Mammary microvascular endothelial cell (primary cell): Measurements from ENCODE around the gene LRP1-AS. TPM values are rescaled to one million over a fixed set of nuclear protein-coding genes. Genes with fewer than 3 reads are reported as not detected.

ENCODE experiments used
- total RNA-seq: library from RNA; depleted of rRNA; stranded (reverse); fragments of >200 nt; gene quantifications from 2 replicates; pipeline ENCODE4 v1.2.3, GENCODE V29; 2015

The LRP1-AS gene
- not detected in 2 replicates for total RNA-seq

DNA sequence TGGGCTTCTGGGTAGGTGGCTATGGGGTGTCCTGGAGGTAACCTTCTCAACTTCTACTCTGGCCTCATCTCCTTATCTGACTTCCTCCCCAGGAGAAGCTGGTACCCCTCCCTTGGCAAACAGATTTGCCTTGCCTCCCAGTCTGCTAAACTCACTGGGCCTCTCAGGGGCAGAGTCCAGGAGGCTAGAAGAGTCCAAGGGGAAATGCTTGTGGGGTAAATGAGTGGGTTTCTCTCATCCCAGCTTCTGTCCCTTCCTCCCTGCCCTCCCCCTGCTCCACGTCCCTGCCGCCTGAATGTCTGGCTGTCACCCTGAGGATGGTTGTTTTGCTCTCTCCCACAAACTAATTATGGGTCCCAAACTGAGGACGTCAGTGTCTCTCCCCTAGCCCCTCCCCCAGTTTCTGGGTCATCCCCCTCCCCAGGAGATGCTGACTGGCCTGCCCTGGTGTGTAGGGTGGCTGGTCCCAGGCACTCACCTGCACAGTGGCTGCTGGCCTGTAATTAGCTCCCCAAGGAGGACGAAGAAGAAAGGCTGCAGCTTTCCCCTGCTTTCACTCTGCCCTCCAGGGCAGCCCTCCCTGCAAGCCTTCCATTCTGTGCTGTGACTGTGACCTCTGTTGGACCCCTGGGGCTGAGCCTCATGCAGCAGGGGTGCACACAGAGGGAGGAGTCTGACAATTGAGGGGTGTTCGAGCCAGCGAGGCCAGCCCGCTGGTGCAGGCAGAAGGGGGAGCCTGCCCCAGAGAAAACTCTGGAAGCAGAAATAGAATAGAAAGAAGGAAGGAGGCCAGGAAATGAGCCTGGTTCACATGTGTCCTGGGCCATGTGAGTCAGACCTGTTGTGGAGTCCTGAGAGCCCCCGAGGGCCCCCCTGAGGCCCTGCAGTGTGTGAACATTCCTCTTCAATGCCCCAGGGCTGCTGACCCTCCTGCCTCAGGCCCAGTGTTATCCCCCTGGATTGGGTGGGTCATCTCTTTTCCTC is at the start of gene LRP1-AS:
LRP1-AS (minus strand) TSS at position 659 of the 984 bp plus-strand sequence.

DNA sequence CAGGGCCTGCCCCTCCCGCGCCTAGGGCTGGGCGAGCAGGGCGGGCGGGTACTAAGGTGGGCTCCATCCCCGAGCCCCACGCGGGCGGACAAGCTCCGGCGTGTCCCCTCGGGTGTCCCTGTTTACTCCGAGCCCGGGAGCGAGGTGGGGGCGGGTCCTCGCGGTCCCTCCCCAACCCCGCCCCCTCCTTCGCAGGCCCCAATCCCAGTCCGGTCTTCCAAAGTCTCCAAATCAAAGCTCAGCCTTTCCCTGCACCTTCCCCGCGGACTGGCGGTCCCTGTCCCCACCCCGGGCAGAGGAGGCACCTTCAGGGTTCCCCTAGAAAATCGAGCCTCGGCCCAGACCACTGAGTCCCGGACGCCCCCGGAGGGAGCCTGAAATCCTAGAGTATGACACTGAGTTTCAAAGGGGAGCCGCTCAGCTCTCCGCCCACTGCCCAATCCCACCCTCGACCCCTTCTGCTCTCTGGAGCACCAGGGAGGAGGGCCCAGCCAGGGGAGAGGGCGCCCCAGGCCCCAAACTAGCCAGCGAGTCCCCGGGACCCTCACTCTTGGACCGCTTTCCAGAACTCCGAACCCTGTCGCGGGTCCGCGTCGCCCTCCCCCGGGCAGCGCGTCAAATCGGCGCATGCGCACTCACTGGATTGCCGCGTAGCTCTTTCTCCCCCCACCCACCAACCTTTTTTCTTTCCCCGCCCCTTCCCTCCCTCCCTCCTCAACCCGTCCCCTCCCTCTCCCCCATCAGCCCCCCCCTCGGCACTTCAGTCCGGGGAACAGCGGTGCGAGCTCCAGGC is 19.5 kb downstream of the LRP1-AS start, which contains the start of gene LRP1:
LRP1 (plus strand) TSS at position 758 of the 793 bp plus-strand sequence. CDS start 482 bp downstream, outside the sequence.

DNA sequence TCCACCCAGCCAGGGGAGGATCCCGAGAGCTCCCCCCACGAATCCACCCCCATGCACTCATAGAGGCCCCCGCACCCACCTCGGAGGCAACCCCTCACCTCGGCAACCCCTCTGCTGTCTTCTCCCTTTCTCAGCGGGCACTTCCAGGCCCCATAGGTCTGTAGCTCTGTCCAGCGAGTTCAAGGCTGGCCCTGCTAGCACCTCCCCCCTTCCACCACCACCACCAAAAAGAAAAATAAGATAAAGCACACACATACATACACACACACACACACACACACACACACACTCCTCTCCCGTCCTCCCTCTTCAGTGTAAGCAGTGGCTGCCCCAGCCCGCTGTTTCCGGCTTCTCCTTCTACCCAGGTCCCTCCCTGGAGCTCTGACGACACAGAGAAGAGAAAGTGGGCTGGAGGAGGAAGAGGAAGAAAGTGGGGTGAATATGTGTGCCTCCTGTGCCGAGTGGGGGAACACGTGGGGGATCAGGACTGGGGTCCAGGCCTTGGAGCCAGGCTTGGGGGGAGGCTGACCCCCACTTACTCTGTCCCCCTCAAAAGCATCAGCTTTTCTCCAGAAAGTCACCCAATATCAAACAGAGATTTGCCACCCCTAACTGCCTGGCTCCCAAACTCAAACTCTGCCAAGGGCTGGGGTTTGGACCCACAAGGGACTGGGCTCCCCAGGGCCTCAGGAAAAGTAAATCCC is 36.2 kb downstream of the LRP1-AS start, which contains the start of gene STAT6:
STAT6 (minus strand) TSS at position 332 of the 704 bp plus-strand sequence. CDS start 3,084 bp downstream, outside the sequence.

Other genes starting within 250 kb of the LRP1-AS start
- gene SDR9C7, start 213.2 kb downstream of the LRP1-AS start, total RNA-seq: not detected in 2 replicates
- not detected in 2 replicates for gene RDH16, start 190.0 kb downstream of the LRP1-AS start, total RNA-seq
- 3.6 and 3.9 TPM in 2 replicates for gene ZBTB39, start 141.1 kb downstream of the LRP1-AS start, total RNA-seq
- gene TAC3, start 131.1 kb downstream of the LRP1-AS start, total RNA-seq: not detected in 2 replicates
- not detected in 2 replicates for gene MYO1A, start 97.5 kb downstream of the LRP1-AS start, total RNA-seq
- 10.5 and 11.4 TPM in 2 replicates for gene NEMP1, start 68.8 kb downstream of the LRP1-AS start, total RNA-seq
- gene NAB2, start 58.5 kb downstream of the LRP1-AS start, total RNA-seq: 15.3 and 16.1 TPM in 2 replicates
- gene STAT6, start 36.3 kb downstream of the LRP1-AS start, total RNA-seq: 70.9 and 79.9 TPM in 2 replicates
- 0.40 and 0.54 TPM in 2 replicates for gene LRP1, start 19.1 kb downstream of the LRP1-AS start, total RNA-seq
- gene NXPH4, start 69.2 kb upstream of the LRP1-AS start, total RNA-seq: not detected in 2 replicates
- gene SHMT2, start 82.1 kb upstream of the LRP1-AS start, total RNA-seq: 113 and 130 TPM in 2 replicates
- not detected in 2 replicates for gene STAC3, start 103.6 kb upstream of the LRP1-AS start, total RNA-seq